Measurements from ENCODE around the gene PNKP.

The PNKP gene

GRCh38 chr19:49872245-49873128 is 5.1 kb upstream of the PNKP start:
- Histone ChIP-seq H3K27ac (ENCODE audit: low read depth, low read length) (no peak overlapping the region), H3K9me2 (replicated peaks; ENCODE audit: control insufficient read depth, low read length) (no peaks in the 10 kb centered on the region), H3K36me3 (ENCODE audit: control insufficient read depth, low read length) (peaks cover 10% of the 10 kb centered on the region), H3K4me3 (ENCODE audit: low read length) (no peak overlapping the region), H3F3A (ENCODE audit: control insufficient read depth, insufficient read depth) (peaks cover 11% of the 10 kb centered on the region), H3K27me3 (ENCODE audit: control insufficient read depth, low read length) (no peaks in the 10 kb centered on the region), H3K4me2 (ENCODE audit: low read length) (no peak overlapping the region), H3K9me3 (ENCODE audit: control insufficient read depth, insufficient read depth, low read length) (no peaks in the 10 kb centered on the region), H4K20me1 (ENCODE audit: control insufficient read depth, insufficient read depth, low read depth, low read length) (no peaks in the 10 kb centered on the region), H3K4me1 (ENCODE audit: control insufficient read depth, low read length) (peaks cover 37% of the 10 kb centered on the region), H3K79me2 (ENCODE audit: control insufficient read depth, low read length) (peaks cover 30% of the 10 kb centered on the region)
- TF ChIP-seq CTCF (IDR thresholded peaks at IDR 0.05; ENCODE audit: low read depth, low read length, poor library complexity, severe bottlenecking) (no peak), EZH2phosphoT487 (IDR thresholded peaks at IDR 0.05; ENCODE audit: borderline replicate concordance, low read length) (no peak)

GRCh38 chr19:49871349-49871985 is 4.1 kb upstream of the PNKP start:
- TF ChIP-seq CTCF (IDR thresholded peaks at IDR 0.05; ENCODE audit: low read depth, low read length, poor library complexity, severe bottlenecking): no peak
- no peak for TF ChIP-seq EZH2phosphoT487 (IDR thresholded peaks at IDR 0.05; ENCODE audit: borderline replicate concordance, low read length)
- Histone ChIP-seq H3K4me3 (ENCODE audit: low read length) (no peak overlapping the region), H3K4me2 (ENCODE audit: low read length) (no peak overlapping the region), H3K9me3 (ENCODE audit: control insufficient read depth, insufficient read depth, low read length) (no peaks in the 10 kb centered on the region), H3K79me2 (ENCODE audit: control insufficient read depth, low read length) (peaks cover 36% of the 10 kb centered on the region), H3F3A (ENCODE audit: control insufficient read depth, insufficient read depth) (peaks cover 11% of the 10 kb centered on the region), H3K4me1 (ENCODE audit: control insufficient read depth, low read length) (peaks cover 39% of the 10 kb centered on the region), H3K9me2 (replicated peaks; ENCODE audit: control insufficient read depth, low read length) (no peaks in the 10 kb centered on the region), H3K36me3 (ENCODE audit: control insufficient read depth, low read length) (peaks cover 11% of the 10 kb centered on the region), H3K27me3 (ENCODE audit: control insufficient read depth, low read length) (no peaks in the 10 kb centered on the region), H3K27ac (ENCODE audit: low read depth, low read length) (no peak overlapping the region), H4K20me1 (ENCODE audit: control insufficient read depth, insufficient read depth, low read depth, low read length) (0 out of 2 replicates have a peak, but pooled peaks cover under 1% of the 10 kb centered on the region)

- Histone ChIP-seq H3K27ac (ENCODE audit: low read depth, low read length) (peak overlapping the region; percentile 43; the same call in 1 of the 2 replicates), H3K4me3 (ENCODE audit: low read length) (peak overlapping the region; percentile 75), H3K4me2 (ENCODE audit: low read length) (peak overlapping the region; percentile 71), H3K9me3 (ENCODE audit: control insufficient read depth, insufficient read depth, low read length) (no peaks in the 10 kb centered on the region), H3F3A (ENCODE audit: control insufficient read depth, insufficient read depth) (peaks cover 11% of the 10 kb centered on the region), H3K36me3 (ENCODE audit: control insufficient read depth, low read length) (peaks cover 12% of the 10 kb centered on the region), H4K20me1 (ENCODE audit: control insufficient read depth, insufficient read depth, low read depth, low read length) (0 out of 2 replicates have a peak, but pooled peaks cover 5% of the 10 kb centered on the region), H3K9me2 (replicated peaks; ENCODE audit: control insufficient read depth, low read length) (no peaks in the 10 kb centered on the region), H3K79me2 (ENCODE audit: control insufficient read depth, low read length) (peaks cover 37% of the 10 kb centered on the region), H3K27me3 (ENCODE audit: control insufficient read depth, low read length) (no peaks in the 10 kb centered on the region), H3K4me1 (ENCODE audit: control insufficient read depth, low read length) (peaks cover 46% of the 10 kb centered on the region)
- TF ChIP-seq CTCF (IDR thresholded peaks at IDR 0.05; ENCODE audit: low read depth, low read length, poor library complexity, severe bottlenecking): no peak
- no peak for TF ChIP-seq EZH2phosphoT487 (IDR thresholded peaks at IDR 0.05; ENCODE audit: borderline replicate concordance, low read length)
These were observed 3.0 kb upstream of the PNKP start for GRCh38 chr19:49870309-49870901.
